ENCODE measurements around the gene LRRC4.

Gene LRRC4

DNA sequence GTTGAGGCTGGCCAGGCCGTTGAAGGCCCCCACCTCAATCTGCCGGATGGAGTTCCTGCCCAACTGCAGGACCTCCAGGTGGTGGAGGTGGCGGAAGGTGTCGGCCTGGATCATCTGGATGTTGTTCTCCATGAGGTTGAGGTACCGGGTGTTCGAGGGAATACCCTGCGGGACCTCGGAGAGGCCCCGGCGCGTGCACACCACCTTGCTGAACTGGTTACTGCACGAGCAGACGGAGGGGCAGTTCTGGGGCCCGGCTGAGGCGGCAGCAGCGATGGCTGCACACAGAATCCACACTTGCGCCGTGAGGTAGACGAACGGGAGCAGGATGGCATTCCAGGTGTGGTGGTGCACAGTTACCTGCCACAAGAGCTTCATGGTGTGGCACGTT is 979 bp downstream of the LRRC4 start:
- no peaks in the 10 kb centered on the region for H3K9me3 Mint-ChIP-seq (ENCODE audit: low read depth)
- peaks cover 12% of the 10 kb centered on the region for H3K36me3 Mint-ChIP-seq
- H3K4me3 Mint-ChIP-seq = peak overlapping the region; percentile 72
- peaks cover 1% of the 10 kb centered on the region for H3K27me3 Mint-ChIP-seq
- no peak overlapping the region for H3K27ac Mint-ChIP-seq
- H3K4me1 Mint-ChIP-seq (ENCODE audit: low read depth) = peaks cover 14% of the 10 kb centered on the region

DNA sequence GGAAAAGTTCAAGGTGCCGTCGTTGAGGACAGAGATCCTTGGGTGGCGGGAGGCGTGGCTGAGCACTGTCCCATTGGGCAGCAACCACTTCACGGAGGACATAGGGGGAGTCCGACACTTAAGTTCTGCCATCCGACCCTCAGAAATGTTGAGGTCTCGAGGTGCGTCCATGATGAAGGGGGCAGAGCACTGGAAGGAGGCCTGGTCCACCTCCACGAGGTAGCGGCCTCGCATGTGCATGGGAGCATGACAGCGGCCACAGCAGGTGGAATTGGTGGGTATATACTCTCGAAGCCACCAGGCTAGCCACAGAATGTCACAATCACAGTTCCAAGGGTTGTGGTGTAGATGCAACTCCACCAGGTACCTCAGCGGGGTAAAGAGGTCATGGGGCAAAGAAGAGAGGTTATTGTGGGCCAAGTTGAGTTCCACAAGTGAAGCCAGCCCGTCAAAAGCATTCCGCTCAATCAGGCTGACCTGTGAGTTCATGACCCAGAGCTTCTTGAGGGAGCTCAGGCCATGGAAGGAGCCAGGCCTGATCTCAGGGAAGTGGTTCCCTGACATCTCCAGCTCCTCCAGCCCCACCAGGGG is 1.7 kb downstream of the LRRC4 start:
- no peak overlapping the region for H3K27ac Mint-ChIP-seq
- no peaks in the 10 kb centered on the region for H3K9me3 Mint-ChIP-seq (ENCODE audit: low read depth)
- H3K4me1 Mint-ChIP-seq (ENCODE audit: low read depth) = peaks cover 14% of the 10 kb centered on the region
- H3K4me3 Mint-ChIP-seq = peak overlapping the region; percentile 12
- H3K36me3 Mint-ChIP-seq = peaks cover 12% of the 10 kb centered on the region
- H3K27me3 Mint-ChIP-seq = peaks cover 1% of the 10 kb centered on the region

DNA sequence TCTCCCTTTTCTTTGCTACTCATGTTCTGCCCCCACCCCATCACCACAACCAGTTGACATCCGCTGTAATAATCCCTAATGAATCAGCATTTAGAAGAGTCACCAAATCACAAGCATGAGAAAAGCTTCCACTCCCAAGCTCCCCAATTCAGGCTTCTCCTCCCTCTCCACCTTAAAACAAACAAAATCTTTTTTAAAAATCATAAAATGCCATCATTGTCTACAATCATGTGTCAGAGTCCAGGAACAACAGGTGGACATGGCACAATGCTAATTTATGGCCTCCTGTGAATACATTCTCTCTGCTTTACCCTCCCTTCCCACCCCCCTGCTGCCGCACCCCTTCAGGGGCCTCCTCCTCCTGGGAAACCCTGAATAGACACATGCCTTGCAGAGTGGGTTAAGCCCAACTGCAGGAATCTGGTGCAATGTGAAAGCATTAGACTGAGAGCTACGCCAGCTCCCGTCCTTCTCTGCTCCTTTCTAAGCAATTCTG is 3.7 kb downstream of the LRRC4 start:
- Mint-ChIP-seq H3K27ac (no peak overlapping the region), H3K4me3 (no peak overlapping the region), H3K4me1 (ENCODE audit: low read depth) (peaks cover 12% of the 10 kb centered on the region), H3K9me3 (ENCODE audit: low read depth) (no peaks in the 10 kb centered on the region), H3K36me3 (peaks cover 12% of the 10 kb centered on the region), H3K27me3 (peaks cover 1% of the 10 kb centered on the region)

DNA sequence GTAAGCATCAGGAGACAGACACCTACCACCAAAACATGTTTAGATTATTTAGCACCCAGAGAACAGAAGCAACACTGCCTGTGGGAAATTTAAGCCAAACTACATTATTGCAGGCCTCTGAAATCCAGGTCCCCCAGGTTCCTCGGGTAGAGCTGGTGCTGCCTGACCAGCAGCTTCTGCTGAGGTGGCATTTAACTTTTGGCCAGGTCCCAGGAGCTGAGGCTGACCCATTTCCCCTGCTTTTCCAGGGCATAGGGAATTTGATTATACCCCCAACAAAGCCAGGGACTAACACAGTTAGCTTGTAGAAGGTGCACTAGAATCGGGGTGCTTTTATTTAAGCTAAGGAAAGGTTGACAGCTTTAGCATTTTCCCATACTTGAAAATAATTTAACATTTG is 4.7 kb downstream of the LRRC4 start:
- no peak overlapping the region for H3K4me3 Mint-ChIP-seq
- no peak overlapping the region for H3K27ac Mint-ChIP-seq
- no peaks in the 10 kb centered on the region for H3K27me3 Mint-ChIP-seq
- H3K4me1 Mint-ChIP-seq (ENCODE audit: low read depth) = peaks cover 13% of the 10 kb centered on the region
- H3K9me3 Mint-ChIP-seq (ENCODE audit: low read depth) = no peaks in the 10 kb centered on the region
- H3K36me3 Mint-ChIP-seq = peaks cover 15% of the 10 kb centered on the region

DNA sequence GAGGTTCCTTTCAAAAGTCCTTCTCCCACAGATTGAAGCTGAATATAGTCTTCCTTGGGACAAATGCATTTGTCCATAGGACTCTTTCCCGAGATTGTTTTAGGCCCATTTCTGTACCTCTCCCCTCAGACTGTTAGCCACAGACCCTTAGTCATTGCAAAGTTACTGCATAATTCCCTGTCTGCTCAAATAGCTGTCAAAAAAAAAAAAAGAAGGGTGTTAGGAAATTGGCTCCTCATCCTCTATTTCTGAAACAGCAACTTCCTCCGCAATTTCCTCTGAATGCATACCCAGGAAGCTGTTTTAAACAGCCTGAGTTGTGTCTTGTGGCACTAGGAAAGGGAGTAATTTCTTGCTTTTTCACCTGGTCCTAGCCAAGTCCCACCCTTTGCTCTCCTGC is 5.4 kb downstream of the LRRC4 start:
- H3K27ac Mint-ChIP-seq = no peak overlapping the region
- peaks cover 15% of the 10 kb centered on the region for H3K36me3 Mint-ChIP-seq
- H3K9me3 Mint-ChIP-seq (ENCODE audit: low read depth) = no peaks in the 10 kb centered on the region
- no peak overlapping the region for H3K4me3 Mint-ChIP-seq
- H3K27me3 Mint-ChIP-seq = no peaks in the 10 kb centered on the region
- H3K4me1 Mint-ChIP-seq (ENCODE audit: low read depth) = peaks cover 13% of the 10 kb centered on the region

DNA sequence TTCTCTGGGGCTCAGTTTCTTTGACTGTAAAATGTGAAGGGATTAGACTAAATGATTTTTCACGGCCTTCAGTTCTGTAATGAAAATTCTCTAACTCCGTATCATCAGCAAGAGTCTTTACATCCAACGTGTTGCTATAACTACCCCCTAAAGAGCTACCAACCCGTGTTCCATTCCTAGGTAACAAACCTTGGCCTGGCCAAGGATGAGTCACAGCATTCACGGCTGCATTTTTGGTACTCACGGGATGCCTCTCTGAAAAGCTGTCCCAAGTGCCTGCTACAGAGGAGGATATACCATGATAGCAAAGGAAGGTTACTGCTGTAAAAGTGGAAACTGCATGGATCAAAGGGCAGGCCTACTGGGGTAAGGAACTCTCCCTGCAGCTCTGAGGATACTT is 5.9 kb downstream of the LRRC4 start:
- Mint-ChIP-seq H3K4me1 (ENCODE audit: low read depth) (peaks cover 9% of the 10 kb centered on the region), H3K4me3 (no peak overlapping the region), H3K27ac (no peak overlapping the region), H3K36me3 (peaks cover 16% of the 10 kb centered on the region), H3K9me3 (ENCODE audit: low read depth) (no peaks in the 10 kb centered on the region), H3K27me3 (no peaks in the 10 kb centered on the region)

DNA sequence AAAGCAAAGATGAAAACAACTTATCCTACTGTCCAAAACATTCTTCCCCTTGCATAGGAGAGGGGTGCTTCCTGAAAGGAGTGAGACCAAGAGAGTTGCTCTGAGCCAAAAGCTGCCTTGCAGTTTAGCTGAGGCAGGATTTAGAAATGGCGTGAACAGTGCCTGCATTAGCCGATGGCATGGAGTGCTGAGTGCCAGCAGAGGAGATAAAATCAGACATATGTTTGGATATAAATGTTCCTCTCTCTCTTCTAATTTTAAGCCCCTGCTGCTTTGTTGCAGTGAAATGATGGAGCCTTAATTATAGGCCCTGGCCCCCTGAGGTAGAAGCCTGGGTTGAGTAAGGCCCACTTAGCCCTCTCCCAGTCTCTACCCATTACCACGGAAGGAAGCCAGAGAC is 7.1 kb downstream of the LRRC4 start:
- Mint-ChIP-seq H3K9me3 (ENCODE audit: low read depth) (no peaks in the 10 kb centered on the region), H3K27me3 (no peaks in the 10 kb centered on the region), H3K4me1 (ENCODE audit: low read depth) (peaks cover 7% of the 10 kb centered on the region), H3K4me3 (no peak overlapping the region), H3K36me3 (peaks cover 15% of the 10 kb centered on the region), H3K27ac (no peak overlapping the region)

DNA sequence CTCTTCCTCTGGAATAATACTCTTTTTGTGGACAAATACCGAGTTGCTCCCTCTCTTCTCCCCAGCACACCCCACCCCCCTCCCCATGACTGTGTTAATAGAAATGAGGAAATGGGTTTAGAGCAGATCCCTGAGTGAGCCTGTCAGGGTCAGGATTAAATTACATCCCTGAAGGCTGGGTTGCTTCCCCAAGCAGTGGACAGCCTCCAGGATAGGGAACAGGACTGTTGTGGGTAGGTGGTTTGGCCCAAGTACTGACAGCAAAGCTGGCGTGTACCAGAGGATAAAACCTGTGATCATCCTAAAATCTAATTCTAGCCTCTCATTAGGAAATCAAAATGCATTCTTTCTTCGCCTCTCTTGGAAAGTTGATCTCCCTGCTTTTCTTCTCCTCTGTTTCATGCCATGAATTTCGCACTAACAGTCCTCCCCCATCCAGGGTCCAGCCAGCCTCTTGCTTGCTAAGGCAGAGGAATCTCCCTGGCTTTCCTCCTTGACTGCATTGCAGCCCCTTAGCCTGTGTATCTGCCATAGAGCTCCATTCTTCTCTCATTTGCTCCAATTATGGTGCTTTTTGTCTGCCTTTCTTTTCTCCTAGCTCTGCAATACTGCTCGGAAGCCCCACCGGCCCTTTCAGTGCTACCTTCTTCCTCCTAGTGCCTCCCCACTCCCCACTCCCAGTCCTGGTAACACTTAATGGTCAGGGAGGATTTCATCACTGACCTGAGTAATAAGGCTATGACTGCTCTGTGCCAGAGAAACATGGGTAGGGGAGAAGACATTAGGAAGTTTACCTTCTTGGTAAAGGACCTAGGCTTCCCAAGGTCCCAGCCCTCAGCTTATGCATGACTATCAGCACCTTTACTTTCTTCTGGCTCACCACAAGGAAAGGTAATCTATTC is 8.4 kb downstream of the LRRC4 start:
- H3K36me3 Mint-ChIP-seq = peaks cover 11% of the 10 kb centered on the region
- peak overlapping the region; percentile 18 for H3K27ac Mint-ChIP-seq
- no peaks in the 10 kb centered on the region for H3K27me3 Mint-ChIP-seq
- H3K9me3 Mint-ChIP-seq (ENCODE audit: low read depth) = no peaks in the 10 kb centered on the region
- H3K4me3 Mint-ChIP-seq = no peak overlapping the region
- H3K4me1 Mint-ChIP-seq (ENCODE audit: low read depth) = peaks cover 7% of the 10 kb centered on the region

DNA sequence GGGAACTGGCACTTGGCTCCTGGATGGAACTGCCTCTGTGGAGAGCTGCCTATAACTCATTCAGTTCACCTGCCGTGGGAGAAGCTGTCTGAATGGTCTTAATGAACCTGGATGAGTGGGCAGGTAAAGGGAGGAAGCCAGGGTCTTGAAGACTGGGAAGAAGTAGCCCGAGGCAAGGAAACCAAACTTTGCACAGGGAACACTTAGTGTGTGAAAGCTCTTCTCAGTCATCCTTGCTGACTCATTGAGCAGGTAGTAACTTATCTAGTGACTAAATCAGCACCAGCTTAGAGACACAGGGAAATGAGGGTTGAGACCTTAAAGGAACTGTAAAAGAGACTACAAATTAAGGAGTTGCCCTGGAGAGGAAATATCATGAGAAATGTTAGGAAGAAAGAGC is 9.9 kb downstream of the LRRC4 start:
- no peak overlapping the region for H3K4me3 Mint-ChIP-seq
- no peaks in the 10 kb centered on the region for H3K27me3 Mint-ChIP-seq
- H3K9me3 Mint-ChIP-seq (ENCODE audit: low read depth) = no peaks in the 10 kb centered on the region
- no peak overlapping the region for H3K27ac Mint-ChIP-seq
- peaks cover 7% of the 10 kb centered on the region for H3K36me3 Mint-ChIP-seq
- H3K4me1 Mint-ChIP-seq (ENCODE audit: low read depth) = peaks cover 4% of the 10 kb centered on the region

DNA sequence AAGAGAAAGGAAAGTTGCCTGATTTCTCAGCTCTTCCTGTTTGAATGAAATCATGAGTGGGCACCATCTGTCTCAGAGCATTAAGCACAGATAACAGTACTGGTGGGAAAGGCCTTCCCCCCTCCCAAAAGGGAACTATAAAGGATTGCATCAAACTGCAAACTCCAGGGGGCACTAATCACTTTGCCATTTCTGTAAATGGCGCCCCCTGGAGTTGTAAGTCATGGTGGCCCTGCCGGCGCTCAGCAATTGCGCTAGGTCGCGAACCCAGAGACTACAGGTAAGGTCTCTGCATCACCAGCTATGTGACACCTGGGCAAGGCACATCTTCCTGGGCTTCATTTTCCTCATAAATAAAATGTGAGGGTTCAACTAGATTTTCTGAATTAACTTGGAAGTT is 11.1 kb downstream of the LRRC4 start:
- Mint-ChIP-seq H3K27ac (no peak overlapping the region), H3K4me1 (ENCODE audit: low read depth) (peaks cover 4% of the 10 kb centered on the region), H3K36me3 (peaks cover 7% of the 10 kb centered on the region), H3K4me3 (no peak overlapping the region), H3K27me3 (no peaks in the 10 kb centered on the region), H3K9me3 (ENCODE audit: low read depth) (no peaks in the 10 kb centered on the region)

DNA sequence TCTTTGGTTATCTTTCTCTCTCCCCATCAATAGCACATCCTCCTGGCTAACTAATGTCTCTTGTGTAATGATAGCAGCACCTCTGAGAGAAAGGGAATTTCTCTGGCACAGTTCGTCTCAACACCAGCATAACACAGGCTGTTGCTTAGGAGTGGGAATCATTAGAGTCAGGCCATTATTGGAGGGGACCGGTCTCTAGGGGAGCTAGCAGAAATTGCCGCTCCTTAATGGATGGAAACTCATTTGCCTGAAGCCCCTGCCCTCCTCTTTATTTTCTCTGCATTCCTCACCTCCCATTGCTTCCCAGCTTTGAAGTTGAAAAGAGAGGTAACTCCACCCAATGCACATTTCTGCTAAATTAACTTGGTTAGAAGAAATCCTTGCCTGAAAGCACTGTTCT is 11.9 kb downstream of the LRRC4 start:
- H3K9me3 Mint-ChIP-seq (ENCODE audit: low read depth) = no peaks in the 10 kb centered on the region
- H3K27ac Mint-ChIP-seq = no peak overlapping the region

DNA sequence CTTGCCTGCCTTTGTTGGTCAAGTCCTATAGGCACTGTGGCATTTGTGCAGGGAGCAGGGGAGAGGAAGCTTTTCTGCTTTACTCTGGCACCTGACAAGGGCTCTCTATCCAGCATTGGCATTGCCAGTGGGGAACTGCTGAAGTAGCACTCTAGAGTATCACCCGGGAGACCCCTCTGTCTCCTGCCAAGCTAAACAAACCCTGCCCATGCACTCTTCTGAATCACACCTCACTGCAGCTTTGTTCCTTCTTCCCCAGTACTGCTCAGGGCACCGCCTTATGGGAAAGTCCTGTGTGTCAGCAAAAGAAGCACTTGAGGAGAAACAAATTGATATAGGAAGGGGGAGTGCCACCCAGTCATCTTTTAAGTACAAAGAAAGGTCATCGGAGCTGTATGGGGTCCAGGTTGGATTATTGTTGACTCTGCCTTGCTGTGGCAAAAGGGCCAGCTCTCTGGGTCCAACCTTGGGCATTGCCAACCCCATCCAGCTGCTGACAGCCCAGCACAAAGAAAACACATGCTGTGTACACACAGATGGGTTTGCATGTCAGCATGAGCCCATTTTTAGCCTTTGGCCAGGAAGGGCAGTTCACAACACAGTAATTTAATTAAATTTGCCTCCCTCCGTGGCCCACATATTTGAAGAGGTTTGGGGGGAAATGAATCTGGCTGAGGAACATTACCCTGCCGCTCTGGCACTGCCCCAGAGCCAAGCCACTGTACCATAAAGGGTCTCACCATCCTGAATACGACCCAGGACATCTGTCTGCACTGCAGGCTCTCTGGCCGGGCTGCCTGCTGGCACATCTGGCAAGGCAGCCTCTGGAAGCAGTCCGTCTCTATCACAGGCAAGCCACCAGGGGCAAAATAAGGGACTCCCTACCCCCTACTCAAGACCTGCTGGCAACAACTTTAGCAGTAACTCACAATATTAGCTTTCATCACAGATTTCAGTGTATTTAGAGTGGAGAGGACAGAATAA is 13.1 kb downstream of the LRRC4 start:
- Mint-ChIP-seq H3K27me3 (no peaks in the 10 kb centered on the region), H3K9me3 (ENCODE audit: low read depth) (no peaks in the 10 kb centered on the region), H3K27ac (no peak overlapping the region), H3K4me1 (ENCODE audit: low read depth) (peaks cover 4% of the 10 kb centered on the region), H3K4me3 (no peak overlapping the region), H3K36me3 (peaks cover 7% of the 10 kb centered on the region)

More for the DNA sequence above, 11.9 kb downstream of the LRRC4 start:
- Mint-ChIP-seq H3K4me3 (no peak overlapping the region), H3K36me3 (peaks cover 7% of the 10 kb centered on the region), H3K4me1 (ENCODE audit: low read depth) (peaks cover 4% of the 10 kb centered on the region), H3K27me3 (no peaks in the 10 kb centered on the region)

DNA sequence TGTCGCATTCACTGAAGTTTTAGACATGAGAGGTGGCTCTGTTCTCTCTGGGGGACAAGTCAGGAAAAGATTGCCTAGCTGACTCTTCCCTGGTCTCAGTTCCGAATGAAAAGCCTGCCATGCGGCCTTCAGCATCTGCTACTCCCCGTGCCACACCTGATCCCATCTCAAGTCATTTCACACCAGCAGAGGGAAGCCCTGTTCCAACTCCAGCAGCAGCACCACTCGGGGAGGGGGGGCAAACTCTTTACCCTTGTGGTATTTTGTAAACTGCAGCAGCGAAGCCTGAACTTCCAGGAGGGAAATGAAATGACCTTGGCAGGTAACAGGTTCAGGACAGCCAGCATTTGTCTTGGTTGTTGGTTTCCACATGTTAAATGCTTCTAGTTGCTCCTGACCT is 13.8 kb downstream of the LRRC4 start:
- H3K4me1 Mint-ChIP-seq (ENCODE audit: low read depth) = peaks cover 4% of the 10 kb centered on the region
- no peak overlapping the region for H3K27ac Mint-ChIP-seq
- peaks cover 7% of the 10 kb centered on the region for H3K36me3 Mint-ChIP-seq
- no peaks in the 10 kb centered on the region for H3K9me3 Mint-ChIP-seq (ENCODE audit: low read depth)
- H3K4me3 Mint-ChIP-seq = no peak overlapping the region
- no peaks in the 10 kb centered on the region for H3K27me3 Mint-ChIP-seq

DNA sequence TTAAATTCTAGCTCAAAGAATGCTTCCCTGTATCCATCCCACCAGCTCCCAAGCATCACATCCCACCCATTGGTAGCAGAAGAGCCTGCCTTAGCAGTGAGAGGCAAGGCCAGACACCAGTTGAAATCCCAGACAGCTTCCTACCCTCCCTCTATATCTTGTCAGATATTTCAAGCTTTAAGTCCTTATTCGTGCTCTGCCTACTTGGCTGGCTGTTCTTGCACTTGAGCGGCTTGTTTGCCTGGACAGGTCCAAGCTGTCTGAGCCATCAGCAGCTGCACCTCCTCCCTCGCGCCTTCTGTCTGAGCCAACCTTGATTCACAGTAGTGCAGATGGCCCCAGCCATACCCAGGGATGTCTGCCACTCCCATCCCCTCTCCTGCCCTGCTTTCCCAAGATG is 16.4 kb downstream of the LRRC4 start:
- Mint-ChIP-seq H3K4me1 (ENCODE audit: low read depth) (peaks cover 2% of the 10 kb centered on the region), H3K36me3 (peaks cover 2% of the 10 kb centered on the region)

More for the DNA sequence above, 16.4 kb downstream of the LRRC4 start:
- Mint-ChIP-seq H3K27me3 (no peaks in the 10 kb centered on the region), H3K4me3 (no peak overlapping the region), H3K9me3 (ENCODE audit: low read depth) (no peaks in the 10 kb centered on the region), H3K27ac (no peak overlapping the region)
